ENCODE results near the gene GUCY1A2.
"Not testable (repeated sequence)": the region's sequence is repeated elsewhere in the genome, so short reads cannot be mapped to it uniquely, and the experiment has no call there.

GUCY1A2 gene

DNA sequence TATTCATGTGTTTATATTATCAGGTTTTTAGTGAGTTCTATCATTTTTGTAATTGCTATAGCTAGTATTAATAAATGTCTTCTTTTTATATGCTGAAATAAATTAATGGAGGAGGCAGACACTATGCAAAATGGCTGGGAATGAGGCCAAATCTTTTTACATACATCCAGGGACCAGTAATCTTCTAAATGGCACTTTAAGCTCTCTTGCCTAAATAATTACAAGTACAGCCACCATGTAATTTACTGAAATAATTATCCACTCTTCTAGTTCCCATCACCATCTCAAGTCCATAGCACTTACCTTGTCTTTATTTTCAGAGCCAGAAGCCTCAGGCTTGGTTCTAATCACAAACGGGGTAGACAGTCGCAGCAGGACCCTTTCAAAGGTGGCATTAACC, 79.1 kb downstream of the GUCY1A2 start:
- DNase-seq (ENCODE audit: low read depth) = no peak

DNA sequence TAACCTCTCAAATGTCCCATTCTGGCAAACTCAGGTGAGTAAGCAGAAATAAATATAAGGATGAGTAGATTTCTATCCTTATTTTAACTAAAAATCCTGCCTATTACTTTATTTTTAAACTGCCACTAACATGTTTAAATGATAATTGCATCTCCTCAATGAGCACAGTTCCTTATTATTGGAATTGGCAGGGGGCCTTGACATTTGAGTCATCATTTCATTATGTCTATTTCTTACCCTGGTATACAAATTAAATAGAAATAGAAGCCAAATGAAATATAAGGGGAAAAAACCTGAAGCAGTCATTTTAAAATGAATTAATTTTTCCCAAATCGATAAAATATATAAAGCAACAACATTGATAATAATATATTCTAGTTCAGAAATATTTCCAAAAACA, 81.2 kb downstream of the GUCY1A2 start:
- no peak for DNase-seq (ENCODE audit: low read depth)

DNA sequence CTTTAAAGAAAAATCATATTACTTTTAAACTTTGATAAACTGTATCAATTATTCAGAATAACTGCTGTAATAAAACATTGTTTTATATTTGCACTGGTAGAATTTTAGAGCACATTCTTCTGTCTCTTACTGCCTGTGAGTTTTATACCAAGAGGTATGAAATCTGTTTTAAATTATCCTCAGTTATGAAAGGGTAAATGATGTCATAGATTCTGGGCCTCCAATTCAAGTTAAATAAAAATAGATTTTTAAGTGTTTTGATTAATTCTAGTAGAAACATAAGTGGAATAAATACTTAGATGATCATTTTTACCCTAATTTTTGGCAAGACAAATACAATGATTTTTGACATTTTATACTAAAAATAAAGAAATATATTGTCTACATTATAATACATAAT, 93.0 kb downstream of the GUCY1A2 start:
- DNase-seq (ENCODE audit: low read depth) = no peak

GRCh38 chr11:106920899-106921509, 97.3 kb downstream of the GUCY1A2 start:
- no peak for DNase-seq (ENCODE audit: low read depth)

GRCh38 chr11:106917973-106918372, 100.3 kb downstream of the GUCY1A2 start:
- DNase-seq (ENCODE audit: low read depth) = no peak

GRCh38 chr11:106914409-106914808, 103.9 kb downstream of the GUCY1A2 start:
- no peak for DNase-seq (ENCODE audit: low read depth)

GRCh38 chr11:106913141-106913540, 105.1 kb downstream of the GUCY1A2 start:
- no peak for DNase-seq (ENCODE audit: low read depth)

DNA sequence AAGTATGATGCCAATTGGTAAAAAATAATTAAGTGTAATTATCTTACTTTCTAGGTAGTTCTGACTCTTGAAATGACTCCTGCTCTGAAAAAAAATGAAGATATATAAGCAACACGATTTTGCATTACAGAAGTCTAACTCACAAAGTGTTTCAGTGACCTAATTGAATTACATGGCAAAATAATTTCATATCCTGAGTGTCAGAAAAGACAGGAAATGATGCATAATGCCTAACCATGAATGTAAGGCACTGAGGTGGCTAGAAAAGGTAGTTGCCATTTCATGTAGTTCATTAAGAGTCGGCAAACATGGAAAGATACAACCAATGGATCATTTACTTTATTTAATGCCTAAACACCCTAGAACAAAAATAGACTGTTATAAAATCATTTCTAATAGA, 113.5 kb downstream of the GUCY1A2 start:
- no peak for DNase-seq (ENCODE audit: low read depth)

DNA sequence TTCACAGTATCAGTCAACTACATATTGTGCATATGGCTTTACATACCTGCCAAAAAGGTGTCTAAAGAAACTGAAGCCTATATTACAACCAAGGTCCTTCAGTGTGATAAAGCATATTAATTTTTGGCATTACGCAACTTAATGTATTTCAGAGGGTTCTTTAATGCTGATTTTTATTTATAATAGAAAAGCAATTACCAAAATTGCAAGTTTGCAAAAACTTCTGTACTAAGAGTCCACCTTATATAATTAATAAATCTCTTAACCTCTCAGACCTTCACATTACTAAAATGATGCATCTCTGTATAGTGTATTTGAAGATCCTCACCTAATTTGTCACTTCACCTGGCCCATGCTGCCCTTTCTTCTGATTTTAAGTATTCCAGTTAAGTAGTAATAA, 128.6 kb downstream of the GUCY1A2 start:
- no peak for DNase-seq (ENCODE audit: low read depth)

GRCh38 chr11:106888386-106888785, 129.9 kb downstream of the GUCY1A2 start:
- DNase-seq (ENCODE audit: low read depth) = no peak

GRCh38 chr11:106883693-106884092, 134.6 kb downstream of the GUCY1A2 start:
- not testable (repeated sequence) for DNase-seq (ENCODE audit: low read depth)

DNA sequence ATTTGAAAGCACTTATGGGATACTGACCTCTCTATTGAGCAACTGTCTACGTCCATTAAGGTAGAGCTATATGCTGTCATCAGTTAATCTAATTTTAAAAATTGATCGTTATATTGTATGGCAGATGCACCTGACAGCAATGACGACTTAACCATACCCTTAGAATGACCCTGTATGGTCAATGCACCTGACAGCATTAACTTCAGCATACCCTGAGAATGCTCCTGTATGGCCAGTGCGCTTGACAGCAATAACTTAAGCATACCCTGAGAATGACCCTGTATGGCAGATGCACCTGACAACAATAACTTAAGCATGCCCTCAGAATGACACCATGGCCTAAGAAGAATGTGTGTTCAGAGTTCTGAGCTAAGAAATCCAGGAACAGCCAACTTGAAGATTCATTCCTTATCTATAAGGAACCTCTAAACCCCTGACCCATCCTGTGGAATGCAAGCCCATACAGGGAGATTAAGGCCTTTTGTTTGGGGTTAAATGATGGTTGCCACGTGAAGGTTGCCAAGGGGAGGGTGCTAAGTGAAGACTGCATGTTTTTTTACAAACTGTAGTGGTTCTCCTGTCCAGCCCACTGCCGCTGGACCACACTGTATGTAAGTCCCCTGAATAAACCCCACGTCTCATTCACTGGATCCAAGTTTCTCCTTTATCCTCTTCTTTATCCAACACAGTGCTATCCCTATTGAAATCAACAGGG, 138.3 kb downstream of the GUCY1A2 start:
- no peak for DNase-seq (ENCODE audit: low read depth)

DNA sequence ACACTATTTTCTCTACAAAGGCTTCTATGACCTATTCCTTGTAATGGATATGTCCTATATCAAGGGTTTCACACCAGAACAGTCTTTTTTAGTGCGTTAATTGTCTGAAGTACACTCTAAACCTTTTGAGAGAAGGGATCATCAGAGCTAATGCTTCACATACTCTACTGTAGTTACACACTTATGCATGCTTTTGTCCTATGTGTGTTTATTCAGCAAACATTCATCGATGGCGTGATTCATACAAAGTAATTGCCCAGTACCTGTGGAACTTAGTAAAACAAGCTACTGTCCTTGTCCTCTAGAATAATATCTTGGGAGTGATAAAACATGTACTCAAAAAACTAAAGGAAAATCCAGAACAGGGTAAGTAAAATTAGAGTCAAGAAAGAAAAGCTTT, 139.2 kb downstream of the GUCY1A2 start:
- no peak for DNase-seq (ENCODE audit: low read depth)

GRCh38 chr11:106875013-106875412, 143.3 kb downstream of the GUCY1A2 start:
- DNase-seq (ENCODE audit: low read depth) = no peak

DNA sequence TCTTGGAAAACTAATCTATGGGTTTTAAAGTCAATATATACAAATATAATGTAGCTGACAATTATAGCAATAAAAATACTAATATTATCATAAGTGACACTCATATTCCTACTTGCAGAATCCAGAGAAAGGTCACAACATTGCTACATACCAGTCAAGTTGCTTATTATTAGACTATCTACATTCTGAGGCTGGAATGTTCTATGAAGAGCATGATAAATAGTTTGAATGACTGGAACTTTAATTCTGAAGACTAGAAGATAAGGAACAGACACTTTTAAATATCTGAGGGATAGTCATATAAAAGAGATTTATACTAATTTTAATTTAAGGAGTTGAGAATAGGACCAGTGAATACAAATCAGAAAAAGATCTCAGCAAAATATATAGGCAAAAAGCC, 146.0 kb downstream of the GUCY1A2 start:
- DNase-seq (ENCODE audit: low read depth) = no peak

- no peak for DNase-seq (ENCODE audit: low read depth)
Measured at GRCh38 chr11:106858200-106858599, 160.1 kb downstream of the GUCY1A2 start.

DNA sequence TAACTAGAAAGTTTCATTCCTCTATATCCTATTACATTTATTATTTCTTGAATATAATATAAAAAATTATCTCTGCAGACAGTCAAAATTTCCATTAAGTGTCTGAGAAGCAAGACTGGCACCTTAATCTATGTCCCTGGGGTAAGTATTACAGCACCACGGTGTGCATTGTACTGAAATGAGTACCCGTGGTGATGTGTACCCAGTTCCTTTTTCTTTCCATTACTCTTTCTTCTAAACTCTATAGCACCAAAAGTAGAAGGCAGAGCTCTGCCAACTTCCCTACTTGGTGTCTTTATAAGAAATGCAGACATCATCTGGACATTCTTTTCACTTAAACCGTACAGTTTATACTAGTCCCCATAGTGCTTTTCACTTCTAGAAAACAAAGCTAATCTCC, 161.7 kb downstream of the GUCY1A2 start:
- DNase-seq (ENCODE audit: low read depth) = no peak

- no peak for DNase-seq (ENCODE audit: low read depth)
Measured at GRCh38 chr11:106854429-106854828, 163.8 kb downstream of the GUCY1A2 start.

DNA sequence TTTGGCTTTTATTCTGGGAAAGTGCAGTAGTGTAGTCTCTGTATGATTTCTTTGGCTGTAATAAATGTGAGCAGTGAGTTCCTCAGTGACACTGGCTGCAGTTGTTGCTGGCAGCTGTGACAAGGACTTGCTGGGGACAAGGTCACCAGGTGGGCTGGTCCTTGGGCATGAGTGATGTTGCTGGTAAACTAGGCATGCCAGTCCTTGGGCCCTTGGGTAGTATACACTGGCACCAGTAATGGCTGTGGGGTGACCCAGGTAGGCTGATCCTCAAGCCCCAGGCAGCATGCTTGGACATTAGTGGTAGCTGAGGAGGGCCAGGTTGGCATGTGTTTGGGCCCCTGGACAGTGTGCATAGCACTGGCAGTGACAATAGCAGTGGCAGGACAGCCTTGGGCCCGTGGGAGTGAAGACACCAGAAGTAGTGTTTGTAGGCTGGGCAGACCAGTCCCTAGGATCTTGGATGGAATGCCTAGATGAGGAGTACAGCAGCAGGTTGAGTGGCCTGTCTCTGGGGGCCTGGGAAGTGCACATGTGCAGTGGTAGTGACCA, 164.3 kb downstream of the GUCY1A2 start:
- no peak for DNase-seq (ENCODE audit: low read depth)

- DNase-seq (ENCODE audit: low read depth) = no peak
Measured at GRCh38 chr11:106852779-106853178, 165.5 kb downstream of the GUCY1A2 start.

- no peak for DNase-seq (ENCODE audit: low read depth)
Measured at GRCh38 chr11:106848526-106848925, 169.8 kb downstream of the GUCY1A2 start.

DNA sequence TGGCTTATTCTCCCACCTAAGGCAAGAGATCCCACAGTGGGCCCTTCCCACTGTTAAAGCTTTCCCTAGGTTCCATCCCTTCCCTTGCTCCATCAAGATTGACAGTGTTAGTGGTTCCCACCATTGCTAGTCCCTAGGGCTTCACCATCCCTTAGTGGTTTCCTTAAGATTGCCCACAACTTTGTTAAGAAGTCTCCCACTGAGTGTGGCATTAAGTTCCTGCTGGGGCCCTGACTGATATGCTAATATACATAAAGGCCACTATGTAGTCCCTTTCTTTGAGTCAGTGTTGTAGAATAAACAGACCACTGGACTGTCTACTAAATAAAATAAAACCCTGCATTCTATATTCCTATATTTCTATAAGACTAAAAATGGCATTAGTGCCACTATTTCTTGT, 176.1 kb downstream of the GUCY1A2 start:
- no peak for DNase-seq (ENCODE audit: low read depth)

GRCh38 chr11:106840947-106841346, 177.3 kb downstream of the GUCY1A2 start:
- no peak for DNase-seq (ENCODE audit: low read depth)

DNA sequence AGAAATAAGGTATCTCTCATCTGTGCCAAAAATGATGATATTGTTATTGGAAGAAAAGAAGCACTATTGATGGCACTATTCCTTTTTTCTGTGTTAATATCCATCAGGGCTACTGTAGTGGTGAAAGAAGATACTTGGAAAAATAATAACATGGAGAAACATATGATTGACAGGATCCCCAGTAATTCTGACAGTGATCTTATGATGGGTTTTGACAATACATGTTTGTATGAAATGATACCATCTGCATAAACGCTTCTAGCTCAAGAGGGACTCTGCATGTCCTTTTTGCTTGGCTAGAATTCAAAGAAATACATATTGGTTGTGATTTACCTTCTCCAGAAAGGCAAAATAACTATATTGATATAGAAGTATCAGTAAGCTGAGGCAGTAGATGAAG, 178.1 kb downstream of the GUCY1A2 start:
- no peak for DNase-seq (ENCODE audit: low read depth)

All from stimulated activated CD8-positive, alpha-beta memory T cell treated with anti-CD3 and anti-CD28 coated beads, Interleukin-15, amount 100 ng/mL, for 1 hour (primary cell).